Activated CD4-positive, alpha-beta T cell treated with anti-CD3 and anti-CD28 coated beads for 24 hours (primary cell): Measurements from ENCODE around the gene HAUS7.

Source experiments
- DNase-seq, 2 donors: peaks; one replicate each; pipeline ENCODE4 v3.0.0-alpha.2; 2020; ENCODE audit warnings: low read depth in 2 of 2

Gene HAUS7

DNA sequence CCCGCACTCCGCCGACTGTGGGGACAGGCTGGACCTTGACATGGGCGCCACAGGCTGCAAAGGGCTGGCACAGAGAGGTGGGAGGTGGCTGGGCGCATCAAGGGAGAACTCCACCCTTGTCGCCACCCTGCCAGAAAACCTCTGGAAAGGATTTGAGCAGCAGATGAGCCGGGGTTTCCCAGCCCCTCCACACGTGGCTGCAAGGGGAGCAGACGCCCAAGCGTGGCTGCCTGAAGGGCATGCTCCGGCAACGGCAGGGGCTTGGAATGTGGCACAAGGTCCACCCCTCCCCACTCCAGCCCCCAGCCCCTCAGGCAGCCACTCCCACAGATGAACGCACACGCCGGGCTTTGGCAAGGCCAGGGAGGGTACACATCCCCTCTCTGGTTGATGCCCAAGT is 29.0 kb upstream of the HAUS7 start:
- no peak for DNase-seq

DNA sequence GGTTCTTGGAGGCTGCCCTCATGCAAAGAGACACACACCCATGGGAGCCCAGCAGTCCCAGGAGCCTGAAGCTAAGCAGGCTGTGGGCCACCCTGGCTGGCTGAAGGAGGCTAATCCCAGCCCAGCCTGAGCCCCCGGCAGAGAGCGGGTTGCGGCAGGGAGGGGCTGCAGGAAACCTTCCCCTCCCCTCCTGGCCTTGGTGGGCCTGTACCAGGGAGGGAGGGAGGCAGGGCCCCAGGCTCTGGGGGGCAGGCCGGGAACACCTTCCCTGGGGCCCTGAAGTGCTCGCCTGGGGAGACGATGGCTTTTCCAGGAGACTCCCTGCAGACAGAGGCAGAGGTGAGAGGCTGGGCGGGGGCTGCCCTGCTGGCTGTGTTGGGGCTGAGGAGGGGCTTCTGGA is 28.1 kb upstream of the HAUS7 start:
- no peak for DNase-seq

- no peak for DNase-seq
Measured at GRCh38 chrX:153496590-153496959, 26.2 kb upstream of the HAUS7 start.

GRCh38 chrX:153495903-153496589 is 25.7 kb upstream of the HAUS7 start:
- no peak for DNase-seq

- no peak for DNase-seq
Measured at GRCh38 chrX:153495362-153495751, 25.0 kb upstream of the HAUS7 start.

DNA sequence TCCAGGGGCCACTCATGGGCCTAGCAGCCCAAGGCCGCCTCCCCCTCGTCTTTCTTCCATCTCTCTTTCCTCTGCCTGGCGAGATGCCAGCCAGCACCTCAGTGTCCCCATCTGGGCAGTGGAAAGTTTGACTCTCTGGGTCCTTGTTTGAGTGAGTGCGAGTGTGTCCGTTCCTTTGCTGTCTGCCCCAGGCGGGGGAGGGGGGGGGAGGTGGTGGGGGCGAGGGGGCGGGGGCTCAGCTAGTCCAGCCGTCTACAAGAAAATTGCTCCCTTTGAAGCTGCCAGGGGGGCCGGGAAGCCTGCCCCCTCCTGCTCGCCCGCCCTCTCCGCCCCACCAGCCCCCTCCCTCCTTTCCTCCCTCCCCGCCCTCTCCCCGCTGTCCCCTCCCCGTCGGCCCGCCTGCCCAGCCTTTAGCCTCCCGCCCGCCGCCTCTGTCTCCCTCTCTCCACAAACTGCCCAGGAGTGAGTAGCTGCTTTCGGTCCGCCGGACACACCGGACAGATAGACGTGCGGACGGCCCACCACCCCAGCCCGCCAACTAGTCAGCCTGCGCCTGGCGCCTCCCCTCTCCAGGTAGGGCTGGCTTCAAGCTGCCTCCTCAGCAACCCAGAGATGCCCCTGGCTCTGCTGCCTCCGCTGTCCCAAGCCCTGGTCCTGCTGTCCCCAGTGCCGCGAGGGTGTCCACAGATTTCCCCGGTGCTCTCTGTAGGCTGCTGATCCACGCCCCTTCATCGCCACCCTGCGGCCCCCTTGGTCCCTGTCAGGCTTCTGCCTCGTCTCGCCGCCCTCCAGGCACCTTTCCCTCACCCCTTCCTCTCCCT is 24.4 kb upstream of the HAUS7 start, which contains the start of gene BGN:
Gene BGN (plus strand): TSS at position 440 of the 821 bp plus-strand sequence. CDS start 9,652 bp downstream, outside the sequence.
- DNase-seq = no peak

DNA sequence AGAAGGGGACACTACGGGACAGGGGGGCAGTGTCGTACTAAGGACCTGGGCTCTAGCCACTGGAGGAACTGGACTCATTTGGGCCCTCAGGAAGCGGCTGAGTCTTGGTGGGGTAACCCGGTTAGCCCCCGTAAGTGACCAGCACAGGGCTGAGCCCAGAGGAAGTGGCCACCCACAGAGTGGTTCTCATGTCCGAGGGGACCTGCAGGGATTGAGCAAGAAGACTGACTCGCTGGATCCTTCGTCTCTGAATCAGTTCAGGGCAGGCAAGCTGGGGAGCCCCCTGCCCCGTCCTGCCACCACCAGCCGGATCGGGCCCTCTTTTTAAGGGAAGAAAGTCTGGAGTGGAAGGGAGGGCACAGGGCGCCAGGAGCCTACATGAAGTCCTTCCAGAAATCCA is 23.7 kb upstream of the HAUS7 start:
- DNase-seq = no peak

GRCh38 chrX:153493085-153493484 is 22.7 kb upstream of the HAUS7 start:
- DNase-seq = no peak

GRCh38 chrX:153492543-153492942 is 22.2 kb upstream of the HAUS7 start:
- DNase-seq = no peak

- DNase-seq = no peak
Measured at GRCh38 chrX:153491918-153492317, 21.5 kb upstream of the HAUS7 start.

DNA sequence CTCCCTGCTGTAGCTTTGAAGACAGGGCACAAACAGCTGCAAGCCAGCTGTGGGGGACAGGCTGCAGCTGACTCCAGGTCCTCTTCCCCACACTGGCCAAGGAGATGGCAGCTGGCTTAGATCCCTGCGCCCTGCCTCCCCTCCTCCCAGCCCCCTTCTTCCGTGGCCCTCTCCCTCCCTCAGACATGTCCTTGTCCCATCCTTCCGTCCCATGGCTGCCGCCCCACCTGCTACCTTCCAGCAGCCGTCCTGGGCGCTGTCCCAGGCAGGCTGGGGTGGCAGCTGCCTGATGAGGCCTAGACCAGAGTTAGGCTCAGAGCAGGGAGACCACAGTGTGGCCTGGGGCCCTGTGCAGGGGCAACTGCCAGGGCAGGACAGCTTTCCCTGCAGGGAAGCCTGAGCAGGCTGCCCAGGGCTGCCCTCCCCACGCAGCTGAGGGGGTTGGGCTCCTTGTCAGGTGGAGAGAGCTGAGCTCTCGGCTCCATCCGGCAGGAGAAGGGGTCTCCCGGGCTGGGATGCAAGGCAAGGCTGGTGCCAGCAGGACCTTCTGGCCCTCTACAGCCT is 21.1 kb upstream of the HAUS7 start:
- no peak for DNase-seq

- DNase-seq = no peak
Measured at GRCh38 chrX:153490217-153490930, 20.0 kb upstream of the HAUS7 start.

DNA sequence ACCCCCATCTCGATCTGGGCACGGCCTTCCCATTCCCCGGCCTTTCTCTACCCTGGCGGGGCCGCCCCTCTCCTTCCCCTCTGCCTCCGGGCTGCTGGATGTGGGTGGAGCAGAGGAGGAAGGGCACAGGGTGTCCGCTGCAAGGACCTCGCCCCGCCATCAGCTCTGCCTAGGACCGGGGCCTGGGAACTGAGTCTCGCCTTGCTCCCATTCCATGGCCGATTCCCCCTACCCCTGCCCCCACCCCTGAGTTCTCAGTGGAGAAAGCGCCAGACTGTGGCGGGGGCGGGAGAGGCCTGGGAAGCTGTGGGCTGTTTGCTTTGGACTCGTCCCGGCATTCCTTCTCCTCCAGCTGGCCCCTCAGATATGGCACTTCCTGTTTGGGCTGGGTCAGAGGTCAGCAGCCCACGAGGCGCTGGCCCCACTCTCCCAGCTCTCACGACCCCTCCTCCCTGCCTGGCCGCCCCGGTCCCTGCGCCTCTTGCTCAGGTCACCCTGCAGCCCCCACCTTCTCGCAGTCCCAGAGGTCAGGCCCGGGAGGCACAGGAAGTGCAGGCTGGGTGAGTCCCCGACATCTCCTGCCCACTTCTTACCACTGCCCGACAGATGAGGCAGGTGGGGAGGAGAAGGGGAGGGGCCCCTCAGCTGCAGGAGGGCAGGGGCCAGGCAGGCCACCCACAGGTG is 18.0 kb upstream of the HAUS7 start:
- DNase-seq = no peak

DNA sequence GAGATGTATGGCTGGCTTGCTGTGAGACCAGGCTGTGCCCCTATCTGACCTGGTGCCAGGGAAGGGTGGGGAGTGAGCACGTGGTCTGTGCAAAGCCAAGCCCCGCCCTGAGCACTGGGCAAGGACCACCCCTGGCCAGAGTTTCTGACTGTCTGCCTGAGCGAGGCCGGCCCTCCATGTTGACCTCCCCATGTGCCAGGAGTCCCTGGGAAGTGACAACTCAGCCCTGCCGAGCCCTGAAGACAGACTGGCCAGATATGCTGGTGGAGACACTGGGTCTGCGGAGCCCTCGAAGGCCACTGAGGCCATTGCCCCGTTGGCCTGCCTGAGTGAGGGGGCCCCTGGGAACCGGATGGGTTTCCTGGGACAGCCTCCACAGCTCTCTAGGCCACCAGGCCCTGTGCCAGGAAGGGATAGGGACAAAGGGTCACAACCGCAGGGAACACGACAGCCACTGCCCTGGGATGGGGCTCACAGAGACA is 17.3 kb upstream of the HAUS7 start:
- DNase-seq = no peak

DNA sequence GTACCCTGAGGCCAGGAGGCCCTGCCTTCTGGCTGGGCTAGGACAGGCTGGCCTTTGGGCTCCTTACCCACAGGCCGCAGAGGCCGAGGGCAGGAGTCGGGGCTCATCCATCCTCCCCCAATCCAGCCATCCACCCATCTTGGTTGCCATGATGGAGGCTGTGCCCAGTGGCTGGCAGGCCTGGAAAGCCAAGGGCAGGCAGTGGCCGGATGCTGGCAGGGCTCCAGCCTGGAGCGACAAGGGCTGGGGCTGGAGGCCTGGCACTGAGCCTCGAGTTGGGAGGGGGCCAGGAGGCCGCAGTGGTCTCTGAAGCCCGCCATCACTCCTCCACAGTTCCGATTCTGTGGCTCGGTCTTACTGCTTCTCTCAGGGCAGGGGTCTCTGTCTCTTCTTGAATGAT is 15.8 kb upstream of the HAUS7 start:
- DNase-seq = no peak

GRCh38 chrX:153485396-153486080 is 15.2 kb upstream of the HAUS7 start:
- no peak for DNase-seq

GRCh38 chrX:153482376-153483015 is 12.1 kb upstream of the HAUS7 start:
- no peak for DNase-seq

DNA sequence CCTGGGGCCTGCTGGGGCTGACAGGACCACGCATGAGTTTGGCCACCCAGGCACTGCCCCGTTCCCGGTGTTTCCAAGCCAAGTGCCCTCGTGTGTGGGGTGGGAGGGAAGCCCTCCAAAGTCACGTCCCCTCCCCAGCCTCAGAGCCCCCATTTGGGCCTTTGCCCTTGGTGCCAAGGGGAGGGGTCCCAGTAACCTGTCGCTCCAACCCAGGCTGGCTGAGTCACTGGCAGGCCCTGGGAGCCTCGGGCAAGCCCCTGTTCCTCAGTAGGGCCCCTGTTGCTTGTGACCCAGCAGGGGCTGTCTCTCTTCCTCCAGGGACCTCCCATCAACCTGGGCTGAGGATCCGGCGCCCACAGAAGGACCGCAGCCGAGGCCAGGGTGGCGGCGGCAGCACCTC is 10.7 kb upstream of the HAUS7 start:
- DNase-seq = no peak

- DNase-seq = no peak
Measured at GRCh38 chrX:153478746-153479145, 8.4 kb upstream of the HAUS7 start.

GRCh38 chrX:153477901-153478300 is 7.5 kb upstream of the HAUS7 start:
- DNase-seq = no peak
